ENCODE results near the gene OR2AT4. TPM values are rescaled to one million over a fixed set of nuclear protein-coding genes. Genes with fewer than 3 reads are reported as not detected.

The OR2AT4 gene
- total and polyA plus RNA-seq, 2 experiments from 2014 or later = 0.07 TPM; not detected in 1

GRCh38 chr11:75084883-75085282, 11.8 kb downstream of the OR2AT4 start:
- no peak overlapping the region for H3K4me3 ChIP-seq
- no peak overlapping the region for H2AFZ ChIP-seq
- DNase-seq (ENCODE audit: low spot score) = no peak
- H4K20me1 ChIP-seq (ENCODE audit: insufficient read depth, poor library complexity, severe bottlenecking) = no peaks in the 10 kb centered on the region
- H3K9me2 ChIP-seq (replicated peaks; ENCODE audit: insufficient read depth) = no peaks in the 10 kb centered on the region
- H3K27ac ChIP-seq = no peak overlapping the region
- WGBS (ENCODE audit: low lambda C conversion rate, missing lambda C conversion rate) = 89% methylated on average over 1 of the region's 1 CpG
- TF ChIP-seq EZH2phosphoT487 (IDR thresholded peaks at IDR 0.05; ENCODE audit: low read depth, severe bottlenecking, unreplicated experiment) = no peak
- TF ChIP-seq CTCF (IDR thresholded peaks at IDR 0.05; ENCODE audit: poor library complexity) = no peak
- no peak for TF ChIP-seq EZH2 (IDR thresholded peaks at IDR 0.05; ENCODE audit: borderline replicate concordance)
- H3K4me2 ChIP-seq = no peak overlapping the region
- no peaks in the 10 kb centered on the region for H3K36me3 ChIP-seq (replicated peaks; ENCODE audit: insufficient read depth, low read depth)
- H3K79me2 ChIP-seq = no peaks in the 10 kb centered on the region
- H3K9me3 ChIP-seq (ENCODE audit: low read depth) = no peaks in the 10 kb centered on the region
- H3K27me3 ChIP-seq = peaks cover 3% of the 10 kb centered on the region
- no peaks in the 10 kb centered on the region for H3K4me1 ChIP-seq (ENCODE audit: insufficient read depth)

- no peaks in the 10 kb centered on the region for H3K9me2 ChIP-seq (replicated peaks; ENCODE audit: insufficient read depth)
- H3K9me3 ChIP-seq (ENCODE audit: low read depth) = no peaks in the 10 kb centered on the region
- no peaks in the 10 kb centered on the region for H3K36me3 ChIP-seq (replicated peaks; ENCODE audit: insufficient read depth, low read depth)
- H3K4me2 ChIP-seq = no peak overlapping the region
- no peak for DNase-seq (ENCODE audit: low spot score)
- H3K27ac ChIP-seq = no peak overlapping the region
- no peaks in the 10 kb centered on the region for H4K20me1 ChIP-seq (ENCODE audit: insufficient read depth, poor library complexity, severe bottlenecking)
- 83% methylated on average over 1 of the region's 1 CpG for WGBS (ENCODE audit: low lambda C conversion rate, missing lambda C conversion rate)
- no peak overlapping the region for H2AFZ ChIP-seq
- H3K27me3 ChIP-seq = peaks cover 3% of the 10 kb centered on the region
- no peaks in the 10 kb centered on the region for H3K4me1 ChIP-seq (ENCODE audit: insufficient read depth)
- TF ChIP-seq EZH2phosphoT487 (IDR thresholded peaks at IDR 0.05; ENCODE audit: low read depth, severe bottlenecking, unreplicated experiment) (no peak), CTCF (IDR thresholded peaks at IDR 0.05; ENCODE audit: poor library complexity) (no peak), EZH2 (IDR thresholded peaks at IDR 0.05; ENCODE audit: borderline replicate concordance) (no peak)
- no peak overlapping the region for H3K4me3 ChIP-seq
- H3K79me2 ChIP-seq = no peaks in the 10 kb centered on the region
Observed at GRCh38 chr11:75083217-75083605, 13.5 kb downstream of the OR2AT4 start.

- H3K4me2 ChIP-seq = no peak overlapping the region
- no peaks in the 10 kb centered on the region for H4K20me1 ChIP-seq (ENCODE audit: insufficient read depth, poor library complexity, severe bottlenecking)
- H3K9me2 ChIP-seq (replicated peaks; ENCODE audit: insufficient read depth) = no peaks in the 10 kb centered on the region
- WGBS (ENCODE audit: low lambda C conversion rate, missing lambda C conversion rate) = 53% methylated on average over 8 of the region's 8 CpGs
- no peak for DNase-seq (ENCODE audit: low spot score)
- H2AFZ ChIP-seq = no peak overlapping the region
- H3K27ac ChIP-seq = no peak overlapping the region
- no peak overlapping the region for H3K4me3 ChIP-seq
- no peaks in the 10 kb centered on the region for H3K4me1 ChIP-seq (ENCODE audit: insufficient read depth)
- no peaks in the 10 kb centered on the region for H3K9me3 ChIP-seq (ENCODE audit: low read depth)
- no peaks in the 10 kb centered on the region for H3K79me2 ChIP-seq
- H3K27me3 ChIP-seq = peaks cover 3% of the 10 kb centered on the region
- H3K36me3 ChIP-seq (replicated peaks; ENCODE audit: insufficient read depth, low read depth) = no peaks in the 10 kb centered on the region
- no peak for TF ChIP-seq EZH2phosphoT487 (IDR thresholded peaks at IDR 0.05; ENCODE audit: low read depth, severe bottlenecking, unreplicated experiment)
- no peak for TF ChIP-seq CTCF (IDR thresholded peaks at IDR 0.05; ENCODE audit: poor library complexity)
- TF ChIP-seq EZH2 (IDR thresholded peaks at IDR 0.05; ENCODE audit: borderline replicate concordance) = no peak
Observed at GRCh38 chr11:75082601-75083216, 14.0 kb downstream of the OR2AT4 start.
